H1 (cell line): ENCODE data around the gene UNC13C. TPM values are rescaled to one million over a fixed set of nuclear protein-coding genes. Genes with fewer than 3 reads are reported as not detected.

Source experiments
- CTCF ChIA-PET: fragments of 300-600 bp; sonication (Branson Sonifier 250); formaldehyde crosslinking; loops from one replicate; lab custom pipeline; 2021; ENCODE audit not compliant: partially characterized antibody; lab: Charles Lee
- POLR2A ChIA-PET: fragments of 300-600 bp; sonication (Branson Sonifier 250); formaldehyde crosslinking; loops from one replicate; lab custom pipeline; 2021; ENCODE audit warnings: inconsistent platforms; ENCODE audit not compliant: partially characterized antibody; lab: Charles Lee
- DNase-seq, 2 experiments: peaks; one replicate each; pipeline versions ENCODE4 v3.0.0 to v3.0.0-alpha.2; 2010 to 2022; ENCODE audit warnings: low spot score in 2 of 2, low read depth in 1 of 2, mixed read lengths in 1 of 2
- FAIRE-seq: peaks from 2 replicates; lab custom pipeline; 2011; peaks lifted over from hg19 to GRCh38; lab: Jason Lieb, UNC
- H2AFZ ChIP-seq: 2 replicates; pipeline ENCODE4 v1.8.1; 2012; ENCODE audit warnings: low read length, inconsistent platforms
- H2AK5ac ChIP-seq: 2 replicates; pipeline ENCODE4 v1.6.1; 2013; ENCODE audit warnings: low read depth, low read length
- H2BK120ac ChIP-seq: replicated peaks from 2 replicates; pipeline ENCODE3; 2013; ENCODE audit warnings: low read depth, low read length, inconsistent platforms
- H2BK12ac ChIP-seq: 2 replicates; pipeline ENCODE4 v1.6.1; 2013; ENCODE audit warnings: low read depth, low read length
- H2BK15ac ChIP-seq: 2 replicates; pipeline ENCODE4 v1.6.1; 2013; ENCODE audit warnings: low read length
- H2BK20ac ChIP-seq: 2 replicates; pipeline ENCODE4 v1.6.1; 2013; ENCODE audit warnings: low read length
- H2BK5ac ChIP-seq: 2 replicates; pipeline ENCODE4 v1.6.1; 2013; ENCODE audit warnings: low read depth, low read length
- H3K14ac ChIP-seq: 2 replicates; pipeline ENCODE4 v1.6.1; 2013; ENCODE audit warnings: inconsistent platforms; ENCODE audit not compliant: insufficient read length
- H3K18ac ChIP-seq: 2 replicates; pipeline ENCODE4 v1.6.1; 2013; ENCODE audit warnings: low read length; ENCODE audit errors: extremely low read depth
- H3K23ac ChIP-seq: 2 replicates; pipeline ENCODE4 v1.6.1; 2013; ENCODE audit warnings: inconsistent platforms; ENCODE audit not compliant: insufficient read length
- H3K23me2 ChIP-seq: 2 replicates; pipeline ENCODE4 v1.6.1; 2013; ENCODE audit warnings: low read depth, low read length
- H3K27ac ChIP-seq: 2 replicates; pipeline ENCODE4 v1.6.1; 2011; ENCODE audit warnings: low read depth, low read length, inconsistent platforms
- H3K27me3 ChIP-seq, 4 experiments: replicated peaks in 1 of 4; 1 replicate in 1 of 4; 2 replicates in 3 of 4; pipeline versions ENCODE4 v1.6.1 to v1.8.1; 2011 to 2013; ENCODE audit warnings: low read length in 3 of 4, mild to moderate bottlenecking in 3 of 4, inconsistent platforms in 2 of 4, mixed read lengths in 2 of 4, moderate library complexity in 1 of 4; ENCODE audit not compliant: control insufficient read depth in 3 of 4, insufficient read depth in 3 of 4; ENCODE audit errors: extremely low read depth in 1 of 4
- H3K36me3 ChIP-seq, 4 experiments: 2 replicates each; pipeline versions ENCODE4 v1.6.1 to v1.8.1; 2011 to 2013; ENCODE audit warnings: mild to moderate bottlenecking in 4 of 4, low read length in 3 of 4, moderate library complexity in 2 of 4, control low read depth in 1 of 4, inconsistent platforms in 1 of 4; ENCODE audit not compliant: insufficient read depth in 4 of 4, control insufficient read depth in 2 of 4
- H3K4ac ChIP-seq: replicated peaks from 2 replicates; pipeline ENCODE3; 2013; ENCODE audit warnings: low read length, low read depth, mixed read lengths, inconsistent platforms; ENCODE audit not compliant: insufficient read length
- H3K4me1 ChIP-seq, 4 experiments: replicated peaks in 1 of 4; 1 replicate in 1 of 4; 2 replicates in 3 of 4; pipeline versions ENCODE4 v1.6.1 to v1.8.1; 2011 to 2013; ENCODE audit warnings: low read length in 3 of 4, inconsistent platforms in 2 of 4, mixed read lengths in 1 of 4; ENCODE audit not compliant: insufficient read depth in 4 of 4, control insufficient read depth in 3 of 4
- H3K4me2 ChIP-seq, 2 experiments: 2 replicates each; pipeline versions ENCODE4 v1.6.1 to v1.8.1; 2011 to 2013; ENCODE audit warnings: low read depth in 2 of 2, low read length in 2 of 2, control low read depth in 1 of 2, inconsistent platforms in 1 of 2, mild to moderate bottlenecking in 1 of 2; ENCODE audit not compliant: insufficient read depth in 1 of 2
- H3K4me3 ChIP-seq, 4 experiments: fragments of 200-600, 300-600 bp in 1 of 4; sonication (generic), shearing (Covaris generic), sonication (Bioruptor Twin) in 1 of 4; 2 replicates each; pipeline versions ENCODE4 v1.5.1 to v1.8.1; 2011 to 2016; ENCODE audit warnings: low read length in 4 of 4, low read depth in 3 of 4, control low read depth in 2 of 4, inconsistent platforms in 2 of 4, mild to moderate bottlenecking in 2 of 4, mixed read lengths in 1 of 4, moderate library complexity in 1 of 4; ENCODE audit not compliant: insufficient read depth in 2 of 4; ENCODE audit errors: extremely low read depth in 1 of 4
- H3K56ac ChIP-seq: replicated peaks from 2 replicates; pipeline ENCODE3; 2013; ENCODE audit warnings: low read depth, mild to moderate bottlenecking, mixed read lengths, low read length, inconsistent platforms; ENCODE audit not compliant: insufficient read length
- H3K79me1 ChIP-seq: 2 replicates; pipeline ENCODE4 v1.6.1; 2013; ENCODE audit warnings: low read depth, low read length, control low read depth
- H3K79me2 ChIP-seq, 2 experiments: 2 replicates each; pipeline versions ENCODE4 v1.6.1 to v1.8.1; 2012 to 2013; ENCODE audit warnings: low read length in 2 of 2, mild to moderate bottlenecking in 2 of 2, inconsistent platforms in 1 of 2; ENCODE audit not compliant: insufficient read depth in 2 of 2, control insufficient read depth in 1 of 2
- H3K9ac ChIP-seq, 4 experiments: replicated peaks in 1 of 4; 1 replicate in 1 of 4; 2 replicates in 3 of 4; pipeline versions ENCODE4 v1.6.1 to v1.8.1; 2011 to 2013; ENCODE audit warnings: low read depth in 3 of 4, low read length in 3 of 4, control low read depth in 2 of 4, mild to moderate bottlenecking in 2 of 4, moderate library complexity in 2 of 4, inconsistent platforms in 1 of 4; ENCODE audit errors: extremely low read depth in 1 of 4
- H3K9me3 ChIP-seq, 2 experiments: 2 replicates each; pipeline versions ENCODE4 v1.6.1 to v1.8.1; 2012 to 2013; ENCODE audit warnings: mild to moderate bottlenecking in 2 of 2, moderate library complexity in 2 of 2, control low read depth in 1 of 2, inconsistent platforms in 1 of 2, low read depth in 1 of 2, low read length in 1 of 2, mixed read lengths in 1 of 2; ENCODE audit not compliant: insufficient read depth in 2 of 2
- H4K20me1 ChIP-seq, 2 experiments: replicated peaks in 1 of 2; 2 replicates each; pipeline versions ENCODE3 to v1.8.1; 2011 to 2013; ENCODE audit warnings: inconsistent platforms in 2 of 2, low read length in 2 of 2, mild to moderate bottlenecking in 1 of 2; ENCODE audit not compliant: insufficient read depth in 2 of 2, control insufficient read depth in 1 of 2
- H4K5ac ChIP-seq: 2 replicates; pipeline ENCODE4 v1.6.1; 2013; ENCODE audit warnings: low read length, low read depth, mixed read lengths, inconsistent platforms; ENCODE audit not compliant: insufficient read length
- H4K8ac ChIP-seq: 2 replicates; pipeline ENCODE4 v1.8.0; 2013; ENCODE audit warnings: mild to moderate bottlenecking, moderate library complexity, low read length, inconsistent platforms; ENCODE audit not compliant: insufficient read depth; ENCODE audit errors: extremely low read depth
- H4K91ac ChIP-seq: replicated peaks from 2 replicates; pipeline ENCODE3; 2013; ENCODE audit warnings: low read length, mixed read lengths, inconsistent platforms; ENCODE audit not compliant: insufficient read length
- BACH1 ChIP-seq: IDR thresholded peaks from 2 replicates; pipeline ENCODE4 v1.6.1; 2012; ENCODE audit warnings: low read length, improper control_type of control experiment
- BCL11A ChIP-seq, 2 experiments: IDR thresholded peaks; one replicate each; pipeline ENCODE4 v1.6.1; 2011; ENCODE audit warnings: low read depth in 2 of 2, low read length in 2 of 2, mild to moderate bottlenecking in 2 of 2
- CEBPB ChIP-seq: IDR thresholded peaks from 2 replicates; pipeline ENCODE4 v1.6.1; 2012; ENCODE audit warnings: low read depth, low read length
- EP300 ChIP-seq, 2 experiments: IDR thresholded peaks; 1 replicate in 1 of 2; 2 replicates in 1 of 2; pipeline ENCODE4 v1.6.1; 2011 to 2012; ENCODE audit warnings: low read depth in 2 of 2, low read length in 2 of 2, mild to moderate bottlenecking in 2 of 2, borderline replicate concordance in 1 of 2, inconsistent platforms in 1 of 2, moderate library complexity in 1 of 2
- GABPA ChIP-seq: IDR thresholded peaks from 2 replicates; pipeline ENCODE4 v1.6.1; 2011; ENCODE audit warnings: mild to moderate bottlenecking, low read length, moderate library complexity, borderline replicate concordance; ENCODE audit not compliant: insufficient read depth
- NANOG ChIP-seq: IDR thresholded peaks from 2 replicates; pipeline ENCODE4 v1.6.1; 2011; ENCODE audit warnings: low read length, low read depth, mild to moderate bottlenecking, inconsistent platforms; ENCODE audit not compliant: insufficient read depth, poor library complexity, severe bottlenecking
- SIX5 ChIP-seq: IDR thresholded peaks from 2 replicates; pipeline ENCODE4 v1.6.1; 2011; ENCODE audit warnings: mild to moderate bottlenecking, low read depth, low read length
- YY1 ChIP-seq: IDR thresholded peaks from 2 replicates; pipeline ENCODE4 v1.6.1; 2011; ENCODE audit warnings: low read depth, mild to moderate bottlenecking, low read length
- WGBS, 2 experiments: shearing (Covaris generic) in 1 of 2; methylation state at CpG; one replicate each; pipeline versions ENCODE4 v1.1.6 to v1.1.7; 2013 to 2015; ENCODE audit warnings: low lambda C conversion rate in 2 of 2, mixed read lengths in 2 of 2, inconsistent platforms in 1 of 2, low coverage in 1 of 2, missing lambda C conversion rate in 1 of 2; ENCODE audit not compliant: insufficient replicate concordance in 2 of 2, insufficient coverage in 1 of 2, insufficient read length in 1 of 2; ENCODE audit errors: extremely low coverage in 1 of 2, missing lambda C conversion rate in 1 of 2; 5-methylcytosine and 5-hydroxymethylcytosine counted together
- polyA plus RNA-seq, 7 experiments: library from polyadenylated mRNA; depleted of rRNA in 3 of 7; stranded (reverse) in 5 of 7; unstranded in 2 of 7; fragments of >200 nt in 5 of 7; fragments of 200-250 nt in 2 of 7; gene quantifications; 1 replicate in 5 of 7; 2 replicates in 1 of 7; 4 replicates in 1 of 7; pipeline versions ENCODE4 v1.2.1 to v1.2.3, GENCODE V29; 2011 to 2013; ENCODE audit warnings: missing spikeins in 2 of 7, mixed read lengths in 2 of 7
- total RNA-seq: library from RNA; stranded (reverse); fragmentation: NEBNext Ultra II Directional; extraction: Animal tissue kit (Norgen Biotek cat#: 25700); gene quantifications from 2 replicates; pipeline ENCODE4 v1.2.1, GENCODE V29; 2021
- TF ChIP-seq, protein P1 (sequence below): IDR thresholded peaks from 2 replicates; pipeline ENCODE4 v1.6.1; 2011; ENCODE audit warnings: low read length, improper control_type of control experiment
- TF ChIP-seq, protein P2 (sequence below): IDR thresholded peaks from 2 replicates; pipeline ENCODE4 v1.6.1; 2011; ENCODE audit warnings: low read depth, mild to moderate bottlenecking, low read length; ENCODE audit not compliant: insufficient read depth

UNC13C gene
- total and polyA plus RNA-seq, 2 of the 8 experiments (the other 6 are each of a cell fraction or from before 2014, with no cell fraction given), result 0.02 to 0.13 TPM

DNA sequence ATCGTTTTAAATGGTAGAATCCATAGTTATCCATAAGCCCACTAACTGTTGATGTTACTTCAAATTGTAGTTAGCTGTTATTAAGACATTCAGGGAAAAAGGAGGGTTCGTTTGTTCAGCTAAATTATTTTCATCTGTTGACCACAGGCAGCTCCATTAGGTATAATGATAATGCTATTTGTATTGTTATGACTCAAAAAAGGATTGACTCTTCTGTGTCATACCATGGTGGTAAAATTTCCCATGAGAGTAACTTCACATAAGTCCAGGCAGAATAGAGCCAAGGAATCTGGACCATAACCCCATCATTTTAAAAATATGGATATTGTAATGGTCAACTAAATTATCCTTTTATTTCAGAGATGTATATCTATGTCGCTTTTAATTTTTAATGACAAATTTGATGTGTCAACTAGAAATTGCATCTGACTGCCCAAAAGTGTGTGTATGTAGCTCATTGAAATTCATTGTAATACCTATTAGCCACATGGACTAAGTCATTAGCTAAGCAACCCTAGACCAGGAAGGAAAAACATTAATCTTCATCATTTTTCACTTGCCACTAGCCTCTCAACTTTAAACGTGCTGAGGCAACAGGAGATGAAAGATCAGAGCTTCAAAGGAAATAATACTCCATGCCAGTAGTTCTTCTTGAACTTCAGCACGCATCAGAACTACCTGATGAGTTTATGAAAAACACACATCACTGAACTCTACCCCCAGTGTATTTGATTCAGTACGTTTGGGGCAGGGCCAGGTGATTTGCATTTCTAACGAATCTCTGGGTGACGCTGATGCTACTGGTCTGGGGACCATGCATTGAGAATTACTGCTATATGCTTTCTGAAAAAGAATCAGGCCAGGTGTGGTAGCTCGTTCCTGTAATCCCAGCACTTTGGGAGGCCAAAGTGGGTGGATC, 537.7 kb downstream of the UNC13C start:
- CTCF ChIA-PET, result no interaction called here
- Histone ChIP-seq H2BK20ac (no peak overlapping the region), H4K8ac (no peak overlapping the region), H3K4ac (no peak overlapping the region), H3K4me3 (no peak overlapping the region), H2BK12ac (no peak overlapping the region), H3K18ac (no peak overlapping the region), H4K91ac (no peak overlapping the region), H3K36me3 (no peaks in the 10 kb centered on the region), H3K14ac (no peak overlapping the region), H3K4me1 (no peaks in the 10 kb centered on the region; a peak in 1 of 7 replicates), H2BK5ac (no peak overlapping the region), H3K9me3 (peaks cover 7% of the 10 kb centered on the region in 2 experiments), H2BK120ac (no peak overlapping the region), H4K20me1 (no peaks in the 10 kb centered on the region), H3K9ac (no peak overlapping the region), H3K27ac (no peak overlapping the region), H3K4me2 (no peak overlapping the region), H3K23ac (no peak overlapping the region), H3K23me2 (no peaks in the 10 kb centered on the region), H3K79me1 (no peaks in the 10 kb centered on the region), H2AFZ (no peak overlapping the region), H2AK5ac (no peak overlapping the region), H2BK15ac (no peak overlapping the region), H3K27me3 (peaks cover 0 to 1% (median 0%) of the 10 kb centered on the region in 4 experiments; a peak in 1 of 7 replicates), H4K5ac (no peak overlapping the region), H3K56ac (no peak overlapping the region), H3K79me2 (no peaks in the 10 kb centered on the region)
- DNase-seq, result no peak
- 83% methylated on average over 9 of the region's 9 CpGs; no CpG with 5 or more reads in 1 of the 2 experiments for WGBS, 2 experiments
- FAIRE-seq, result no peak
- POLR2A ChIA-PET, result no interaction called here
- TF ChIP-seq, protein P1, sequence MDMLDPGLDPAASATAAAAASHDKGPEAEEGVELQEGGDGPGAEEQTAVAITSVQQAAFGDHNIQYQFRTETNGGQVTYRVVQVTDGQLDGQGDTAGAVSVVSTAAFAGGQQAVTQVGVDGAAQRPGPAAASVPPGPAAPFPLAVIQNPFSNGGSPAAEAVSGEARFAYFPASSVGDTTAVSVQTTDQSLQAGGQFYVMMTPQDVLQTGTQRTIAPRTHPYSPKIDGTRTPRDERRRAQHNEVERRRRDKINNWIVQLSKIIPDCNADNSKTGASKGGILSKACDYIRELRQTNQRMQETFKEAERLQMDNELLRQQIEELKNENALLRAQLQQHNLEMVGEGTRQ, result no peak
- TF ChIP-seq, protein P2, sequence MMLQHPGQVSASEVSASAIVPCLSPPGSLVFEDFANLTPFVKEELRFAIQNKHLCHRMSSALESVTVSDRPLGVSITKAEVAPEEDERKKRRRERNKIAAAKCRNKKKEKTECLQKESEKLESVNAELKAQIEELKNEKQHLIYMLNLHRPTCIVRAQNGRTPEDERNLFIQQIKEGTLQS, result no peak
- TF ChIP-seq CEBPB (no peak), BACH1 (no peak), BCL11A (IDR thresholded peaks at IDR 0.05; ENCODE audit: low read depth in 2 of 2, low read length in 2 of 2) (no peak), EP300 (IDR thresholded peaks at IDR 0.05; ENCODE audit: borderline replicate concordance in 1 of 2, low read depth in 2 of 2, low read length in 2 of 2) (no peak), YY1 (no peak), GABPA (no peak), SIX5 (no peak), NANOG (no peak)
